Mesodermal cell (in vitro differentiated cells): ENCODE results near the gene KCNK4.

Source experiments
- H3K27ac ChIP-seq: 2 replicates; pipeline ENCODE4 v1.7.0; 2013; ENCODE audit warnings: mild to moderate bottlenecking, low read depth, low read length, moderate library complexity; ENCODE audit not compliant: severe bottlenecking
- H3K36me3 ChIP-seq: 2 replicates; pipeline ENCODE4 v1.7.1; 2013; ENCODE audit warnings: mild to moderate bottlenecking, low read length, moderate library complexity; ENCODE audit not compliant: control insufficient read depth, insufficient read depth
- H3K4me1 ChIP-seq: one replicate; pipeline ENCODE4 v1.7.1; 2013; ENCODE audit warnings: mild to moderate bottlenecking, low read length; ENCODE audit not compliant: insufficient read depth, control insufficient read depth, poor library complexity, severe bottlenecking
- H3K4me3 ChIP-seq: 2 replicates; pipeline ENCODE4 v1.7.0; 2013; ENCODE audit warnings: low read length, control low read depth, mild to moderate bottlenecking; ENCODE audit not compliant: insufficient read depth, poor library complexity, severe bottlenecking; ENCODE audit errors: extremely low read depth
- H3K9me3 ChIP-seq: 2 replicates; pipeline ENCODE4 v1.7.1; 2013; ENCODE audit warnings: mild to moderate bottlenecking, low read length, moderate library complexity; ENCODE audit not compliant: control insufficient read depth
- WGBS, 2 experiments: methylation state at CpG; one replicate each; pipeline ENCODE4 v1.1.5; 2013; ENCODE audit warnings: missing lambda C conversion rate in 2 of 2; ENCODE audit not compliant: insufficient coverage in 2 of 2; 5-methylcytosine and 5-hydroxymethylcytosine counted together

KCNK4 gene

GRCh38 chr11:64295760-64296159 lies 4.7 kb downstream of the KCNK4 start:
- Histone ChIP-seq H3K4me1 (peaks cover 13% of the 10 kb centered on the region), H3K9me3 (no peaks in the 10 kb centered on the region), H3K4me3 (no peak overlapping the region), H3K36me3 (no peaks in the 10 kb centered on the region), H3K27ac (no peak overlapping the region)
- 91% methylated on average over 2 of the region's 4 CpGs; no CpG with 5 or more reads in 1 of the 2 experiments for WGBS, 2 experiments

DNA sequence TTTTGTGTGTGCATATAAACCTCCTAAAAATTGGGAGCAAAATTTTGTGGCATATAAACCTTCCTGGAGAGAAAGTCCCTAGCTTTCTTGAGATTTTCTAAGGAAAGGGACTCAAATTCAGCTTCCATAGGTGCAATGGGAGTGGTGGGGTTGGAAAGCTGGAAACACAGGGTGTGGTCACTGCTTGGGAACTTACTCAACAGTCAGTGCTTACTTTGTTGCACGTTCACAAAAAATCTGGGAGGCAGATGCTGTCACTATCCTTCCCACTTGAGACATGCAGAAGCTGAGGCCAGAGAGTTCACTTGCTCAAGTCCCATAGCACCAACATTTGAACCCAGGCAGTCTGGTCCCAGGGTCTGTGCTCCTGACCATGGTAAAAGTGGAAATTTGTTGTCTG lies 5.1 kb downstream of the KCNK4 start:
- H3K4me1 ChIP-seq = peaks cover 13% of the 10 kb centered on the region
- WGBS, 2 experiments = 60 to 75% methylated on average over 1 of the region's 1 CpG
- no peak overlapping the region for H3K27ac ChIP-seq
- no peaks in the 10 kb centered on the region for H3K36me3 ChIP-seq
- H3K9me3 ChIP-seq = no peaks in the 10 kb centered on the region
- H3K4me3 ChIP-seq = no peak overlapping the region

GRCh38 chr11:64296830-64297698 lies 6.0 kb downstream of the KCNK4 start:
- no peak overlapping the region for H3K27ac ChIP-seq
- no peaks in the 10 kb centered on the region for H3K36me3 ChIP-seq
- WGBS, 2 experiments = 38 to 44% methylated on average over 25 of the region's 34 CpGs
- H3K4me3 ChIP-seq = no peak overlapping the region
- no peaks in the 10 kb centered on the region for H3K9me3 ChIP-seq
- peaks cover 13% of the 10 kb centered on the region for H3K4me1 ChIP-seq

DNA sequence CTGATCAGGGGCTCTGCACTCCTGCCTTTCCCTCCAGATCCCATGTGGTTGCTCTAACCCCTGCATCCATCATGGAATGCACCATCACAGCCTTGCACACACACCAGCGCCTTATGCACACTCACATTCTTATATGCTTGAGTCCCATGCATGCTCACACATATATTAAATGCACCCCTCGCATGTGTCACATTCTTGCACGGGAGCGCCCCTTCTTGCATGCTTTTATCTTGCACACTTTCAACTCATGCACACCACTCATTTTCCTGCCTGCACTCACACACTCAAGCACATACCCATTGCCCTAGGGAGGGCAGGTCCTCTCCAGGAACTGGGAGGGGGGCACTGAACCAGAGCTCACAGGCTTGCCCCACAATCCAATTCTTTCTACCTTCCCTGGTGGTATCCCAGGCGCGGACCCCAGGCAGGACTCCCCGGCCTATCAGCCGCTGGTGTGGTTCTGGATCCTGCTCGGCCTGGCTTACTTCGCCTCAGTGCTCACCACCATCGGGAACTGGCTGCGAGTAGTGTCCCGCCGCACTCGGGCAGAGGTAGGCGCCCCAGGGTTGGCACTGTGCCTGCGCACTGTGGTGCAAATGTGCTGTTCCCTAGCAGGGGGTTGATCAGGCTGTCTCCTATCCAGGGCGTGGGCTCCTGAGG lies 6.7 kb downstream of the KCNK4 start:
- no peak overlapping the region for H3K27ac ChIP-seq
- H3K4me3 ChIP-seq = no peak overlapping the region
- H3K9me3 ChIP-seq = no peaks in the 10 kb centered on the region
- no peaks in the 10 kb centered on the region for H3K36me3 ChIP-seq
- H3K4me1 ChIP-seq = peaks cover 13% of the 10 kb centered on the region
- 80 to 94% methylated on average over 14 to 17 of the region's 18 CpGs for WGBS, 2 experiments

GRCh38 chr11:64298966-64299846 lies 8.1 kb downstream of the KCNK4 start:
- Histone ChIP-seq H3K9me3 (no peaks in the 10 kb centered on the region), H3K36me3 (no peaks in the 10 kb centered on the region), H3K4me1 (peaks cover 17% of the 10 kb centered on the region), H3K27ac (no peak overlapping the region), H3K4me3 (peak overlapping the region; percentile 14)
- 6 to 7% methylated on average over 53 to 56 of the region's 60 CpGs for WGBS, 2 experiments

- 13 to 14% methylated on average over 47 to 48 of the region's 54 CpGs for WGBS, 2 experiments
- Histone ChIP-seq H3K9me3 (no peaks in the 10 kb centered on the region), H3K36me3 (no peaks in the 10 kb centered on the region), H3K4me3 (peak within 1 kb of the TSS; percentile 18), H3K4me1 (peaks cover 18% of the 10 kb centered on the region), H3K27ac (no peak within 1 kb of the TSS)
These were observed 8.9 kb downstream of the KCNK4 start, which contains the start of gene CATSPERZ for GRCh38 chr11:64299847-64300648. CATSPERZ (plus strand) TSS chr11:64300358; CDS start chr11:64300411, 53 bp downstream.

- Histone ChIP-seq H3K4me3 (no peak overlapping the region), H3K27ac (no peak overlapping the region), H3K9me3 (no peaks in the 10 kb centered on the region), H3K36me3 (peaks cover 4% of the 10 kb centered on the region), H3K4me1 (peaks cover 23% of the 10 kb centered on the region)
- whole genome bisulfite sequencing, 2 experiments = 86 to 100% methylated on average over 7 to 10 of the region's 13 CpGs
These were observed 12.3 kb downstream of the KCNK4 start for GRCh38 chr11:64303109-64304031.

DNA sequence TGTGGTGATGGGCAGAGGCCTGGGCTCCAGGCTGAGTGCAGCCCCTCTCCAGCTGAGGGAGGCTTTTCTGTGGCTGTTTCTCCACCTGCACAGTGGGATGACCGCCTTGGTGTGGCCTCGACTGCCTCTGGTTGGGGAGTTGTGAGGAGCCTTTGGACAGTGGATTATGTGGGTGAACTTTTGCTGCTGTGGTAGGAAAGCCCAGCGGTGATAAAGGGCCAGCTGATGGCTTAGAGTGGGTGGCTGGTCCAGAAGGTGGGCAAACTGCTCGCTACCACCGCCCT lies 12.9 kb downstream of the KCNK4 start:
- Histone ChIP-seq H3K4me1 (peaks cover 23% of the 10 kb centered on the region), H3K27ac (no peak overlapping the region), H3K9me3 (no peaks in the 10 kb centered on the region), H3K36me3 (peaks cover 4% of the 10 kb centered on the region), H3K4me3 (peak overlapping the region; percentile 57)
- WGBS, 2 experiments = 50 to 51% methylated on average over 4 to 5 of the region's 5 CpGs

DNA sequence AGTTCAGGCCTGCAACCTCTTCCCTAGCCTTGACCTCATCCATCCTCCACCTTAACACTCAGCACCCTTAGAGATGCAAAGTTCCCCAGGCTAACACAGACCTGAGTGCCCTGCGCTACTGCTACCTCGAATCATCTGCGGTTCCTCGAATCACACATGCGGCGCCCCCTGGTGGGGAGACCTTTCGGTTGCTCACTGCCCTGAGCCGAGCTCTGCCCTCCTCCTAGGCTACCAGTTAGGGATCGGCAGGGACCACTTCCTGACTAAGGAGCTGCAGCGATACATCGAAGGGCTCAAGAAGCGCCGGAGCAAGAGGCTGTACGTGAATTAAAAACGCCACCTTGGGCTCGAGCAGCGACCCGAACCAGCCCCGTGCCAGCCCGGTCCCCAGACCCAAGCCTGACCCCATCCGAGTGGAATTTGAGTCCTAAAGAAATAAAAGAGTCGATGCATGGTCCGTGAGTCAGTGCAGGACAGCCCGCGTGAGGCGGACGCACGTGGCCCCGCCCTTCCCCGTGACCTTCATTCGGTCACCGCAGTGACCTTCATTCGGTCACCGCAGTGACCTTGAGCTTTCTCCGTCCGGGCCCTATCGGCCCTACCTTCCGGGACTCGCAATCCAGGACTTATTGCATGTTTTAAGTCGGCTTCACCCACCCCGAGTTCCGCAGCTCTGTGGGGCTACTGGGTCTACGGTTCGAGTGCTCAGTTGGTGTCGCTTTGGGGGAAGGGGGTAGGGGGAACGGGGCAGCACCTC lies 13.4 kb downstream of the KCNK4 start:
- no peaks in the 10 kb centered on the region for H3K9me3 ChIP-seq
- WGBS, 2 experiments = 1% methylated on average over 36 to 38 of the region's 46 CpGs
- peak overlapping the region; percentile 91 for H3K27ac ChIP-seq
- peak overlapping the region; percentile 57 for H3K4me3 ChIP-seq
- peaks cover 22% of the 10 kb centered on the region for H3K4me1 ChIP-seq
- peaks cover 4% of the 10 kb centered on the region for H3K36me3 ChIP-seq
